Vagina (tissue), 2 donors: ENCODE measurements around the gene SMIM43.

Source experiments
- CTCF ChIP-seq, 3 experiments: fragments of 450-650 bp in 2 of 3; fragments of 200-600 bp in 1 of 3; sonication (generic) in 1 of 3; IDR thresholded peaks; one replicate each; pipeline ENCODE4 v1.5.1; 2017 to 2019; ENCODE audit warnings: antibody characterized with exemption in 3 of 3, mild to moderate bottlenecking in 2 of 3, moderate library complexity in 2 of 3
- POLR2A ChIP-seq, 2 donors: fragments of 450-650 bp; IDR thresholded peaks; one replicate each; pipeline ENCODE4 v1.6.1; 2017; ENCODE audit warnings: antibody characterized with exemption in 2 of 2, mild to moderate bottlenecking in 2 of 2, moderate library complexity in 2 of 2
- POLR2AphosphoS5 ChIP-seq, 2 donors: sonication (generic); formaldehyde crosslinking; IDR thresholded peaks; one replicate each; pipeline ENCODE4 v1.9.0; 2017; ENCODE audit warnings: antibody characterized with exemption in 2 of 2, mild to moderate bottlenecking in 2 of 2, low read depth in 1 of 2; ENCODE audit not compliant: insufficient read depth in 1 of 2

- TF ChIP-seq POLR2A (IDR thresholded peaks at IDR 0.05): no peak
- no peak for TF ChIP-seq CTCF (IDR thresholded peaks at IDR 0.05)
- no peak for TF ChIP-seq POLR2AphosphoS5 (IDR thresholded peaks at IDR 0.05; ENCODE audit: insufficient read depth in 1 of 2, low read depth in 1 of 2)
Observed at GRCh38 chr4:121721700-121722099, 43.3 kb downstream of the SMIM43 start.
